Ovary (tissue), 9 donors: ENCODE results near the gene ZNF398. TPM values are rescaled to one million over a fixed set of nuclear protein-coding genes. Genes with fewer than 3 reads are reported as not detected.

Experiments
- DNase-seq, 5 donors: peaks; one replicate each; pipeline ENCODE4 v3.0.0-alpha.2; 2019 to 2020
- H3K27ac ChIP-seq, 2 donors: fragments of 200-600 bp; one replicate each; pipeline versions ENCODE4 v1.5.1 to v1.8.0; 2019 to 2022
- H3K27me3 ChIP-seq: fragments of 200-600 bp; one replicate; pipeline ENCODE4 v1.8.0; 2022
- H3K36me3 ChIP-seq: fragments of 200-600 bp; sonication (generic); one replicate; pipeline ENCODE4 v1.5.1; 2019
- H3K4me1 ChIP-seq: one replicate; pipeline ENCODE4 v1.8.1; 2013; ENCODE audit warnings: mild to moderate bottlenecking, moderate library complexity; ENCODE audit not compliant: insufficient read depth
- H3K4me3 ChIP-seq: fragments of 200-600 bp; sonication (generic); one replicate; pipeline ENCODE4 v1.5.1; 2017
- H3K9me3 ChIP-seq, 2 donors: fragments of 200-600 bp in 1 of 2; sonication (generic) in 1 of 2; one replicate each; pipeline versions ENCODE4 v1.5.1 to v1.8.1; 2013 to 2019; ENCODE audit warnings: mild to moderate bottlenecking in 1 of 2, moderate library complexity in 1 of 2
- CTCF ChIP-seq, 3 donors: fragments of 450-650 bp in 2 of 3; fragments of 200-600 bp in 1 of 3; IDR thresholded peaks; one replicate each; pipeline versions ENCODE4 v1.5.1 to v1.8.0; 2016 to 2022; ENCODE audit warnings: antibody characterized with exemption in 3 of 3, mild to moderate bottlenecking in 1 of 3
- EP300 ChIP-seq: sonication (generic); formaldehyde crosslinking; IDR thresholded peaks from one replicate; pipeline ENCODE4 v1.6.1; 2017; ENCODE audit warnings: antibody characterized with exemption
- POLR2A ChIP-seq: fragments of 450-650 bp; IDR thresholded peaks from one replicate; pipeline ENCODE4 v1.6.1; 2017; ENCODE audit warnings: antibody characterized with exemption, mild to moderate bottlenecking, moderate library complexity
- WGBS, 3 donors: extraction: QIAGEN DNeasy Blood & Tissue Kit in 1 of 3; methylation state at CpG; one replicate each; pipeline versions ENCODE4 v1.1.5 to v1.1.7; 2013 to 2017; 5-methylcytosine and 5-hydroxymethylcytosine counted together
- intact Hi-C, 4 donors: fragments of 100-400 bp; cut with DNase I; formaldehyde crosslinking; loops; one replicate each; pipeline versions ENCODE4 v1.11.0 to v1.15.1; 2022 to 2023
- polyA plus RNA-seq, 2 donors: library from polyadenylated mRNA; stranded (reverse); fragments of 200-250 nt in 1 of 2; fragments of 350-450 nt in 1 of 2; fragmentation: Illumina TruSeq in 1 of 2; extraction: RNeasy Lipid Tissue Mini Kit (QIAGEN cat#74804) in 1 of 2; gene quantifications; one replicate each; pipeline ENCODE4 v1.2.3, GENCODE V29; 2013 to 2014
- total RNA-seq, 7 donors: library from RNA; depleted of rRNA in 2 of 7; stranded (reverse); fragments of >200 nt in 2 of 7; fragmentation: NEBNext Ultra II Directional in 3 of 7; extraction: Animal tissue kit (Norgen Biotek cat#: 25700) in 3 of 7; gene quantifications; one replicate each; pipeline versions ENCODE4 v1.1.0 to v1.2.4, GENCODE V29; 2016 to 2023
- donor health status: DM: no; HTN: no; CAD: no; lungs with moderate emphysema.
- donor health status: DM: no; HTN: no; CAD: no.
- donor health status: Bipolar disorder and iron deficiency.
- donor health status: DM: yes; HTN: yes; CAD: no.
- donor health status: DM: no; HTN: no; CAD: no.
- donor health status: DM: yes; HTN: yes; CAD: no.

Gene ZNF398
- total and polyA plus RNA-seq, 9 donors, result 5.0 to 20.6 (median 17.3) TPM

DNA sequence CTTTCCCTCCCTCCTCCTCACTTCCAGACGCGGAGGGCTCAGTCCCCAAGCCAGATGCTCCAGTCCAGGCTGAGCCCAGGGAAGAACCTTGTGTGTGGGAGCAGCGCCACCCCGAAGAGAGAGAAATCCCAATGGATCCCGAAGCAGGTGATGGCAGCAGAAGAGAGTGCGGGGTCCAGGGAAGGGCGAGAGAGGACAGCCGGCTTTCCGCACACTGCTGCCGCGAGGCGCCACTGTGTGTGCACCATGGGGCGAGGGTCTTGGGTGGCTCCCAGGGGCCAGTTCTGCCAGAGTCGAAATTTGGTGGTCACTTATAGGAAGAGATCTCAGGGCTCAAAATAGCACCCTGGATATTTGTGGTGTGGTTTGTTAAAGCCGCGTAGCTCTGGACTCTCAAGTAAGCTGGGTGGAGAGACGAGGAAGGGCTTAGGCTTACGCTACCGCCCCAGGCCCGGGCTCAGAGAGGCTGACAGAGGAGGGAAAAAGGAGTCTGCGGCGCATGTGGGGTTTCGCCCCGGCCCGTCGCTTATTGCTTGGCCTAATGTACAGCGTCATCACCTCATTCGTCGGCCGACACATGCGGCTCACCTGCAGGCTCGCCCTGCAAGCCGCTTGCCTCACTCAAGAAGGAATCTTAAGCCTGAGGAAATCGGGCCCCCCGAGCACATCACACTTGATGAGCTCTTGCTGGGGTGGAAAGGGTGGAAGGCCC, 60.2 kb downstream of the ZNF398 start:
- H3K4me1 ChIP-seq, result no peaks in the 10 kb centered on the region
- no peak for DNase-seq
- no peaks in the 10 kb centered on the region for H3K36me3 ChIP-seq
- WGBS, 3 donors, result 88 to 90% (median 88%) methylated on average over 35 of the region's 35 CpGs
- H3K9me3 ChIP-seq, result no peaks in the 10 kb centered on the region
- TF ChIP-seq CTCF (IDR thresholded peaks at IDR 0.05), result no peak
- TF ChIP-seq EP300, result no peak
- no peak for TF ChIP-seq POLR2A
- no peaks in the 10 kb centered on the region for H3K27me3 ChIP-seq
- intact Hi-C loops, result no loop called here
- H3K4me3 ChIP-seq, result no peak overlapping the region
- H3K27ac ChIP-seq, result no peak overlapping the region

DNA sequence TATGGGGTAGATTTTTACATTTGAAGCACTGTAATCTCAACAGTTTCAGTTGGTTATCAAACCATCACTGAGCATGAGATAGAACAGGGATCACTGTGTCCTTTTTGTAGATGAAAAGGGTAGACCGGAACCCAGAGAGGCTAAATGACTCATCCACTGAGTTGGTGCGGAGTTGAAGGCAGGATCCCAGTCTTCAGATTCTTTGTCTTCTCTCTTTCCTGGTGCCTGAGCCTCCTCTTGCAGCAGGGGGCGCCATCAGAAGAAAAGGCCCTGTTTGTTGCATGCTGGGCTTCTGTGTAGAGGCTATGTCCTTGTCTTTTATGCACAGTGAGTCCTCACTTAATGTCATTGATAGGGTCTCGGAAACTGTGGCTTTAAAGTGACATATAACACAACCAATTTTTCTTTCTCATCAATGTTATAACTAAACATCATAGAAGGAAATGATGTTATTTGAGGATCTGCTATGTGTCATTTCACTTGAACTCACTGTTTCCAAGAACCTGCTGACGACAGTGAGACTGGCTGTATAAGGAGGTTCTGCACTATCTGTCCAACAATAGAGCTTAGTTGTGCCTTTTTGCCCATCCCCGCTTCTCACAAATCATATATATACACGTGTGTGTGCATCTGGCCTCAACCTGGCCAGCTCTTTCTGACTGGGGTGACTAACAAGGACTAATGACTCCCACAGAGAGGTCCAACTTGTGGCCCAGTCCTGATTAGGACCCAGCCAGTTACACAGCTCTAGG, 62.4 kb downstream of the ZNF398 start:
- Histone ChIP-seq H3K9me3 (no peaks in the 10 kb centered on the region), H3K27ac (no peak overlapping the region), H3K4me3 (no peak overlapping the region), H3K4me1 (no peaks in the 10 kb centered on the region), H3K36me3 (no peaks in the 10 kb centered on the region), H3K27me3 (no peaks in the 10 kb centered on the region)
- intact Hi-C loops, result no loop called here
- no peak for DNase-seq
- 68 to 70% (median 69%) methylated on average over 7 of the region's 7 CpGs for WGBS, 3 donors
- TF ChIP-seq EP300 (no peak), POLR2A (no peak), CTCF (IDR thresholded peaks at IDR 0.05) (no peak)

DNA sequence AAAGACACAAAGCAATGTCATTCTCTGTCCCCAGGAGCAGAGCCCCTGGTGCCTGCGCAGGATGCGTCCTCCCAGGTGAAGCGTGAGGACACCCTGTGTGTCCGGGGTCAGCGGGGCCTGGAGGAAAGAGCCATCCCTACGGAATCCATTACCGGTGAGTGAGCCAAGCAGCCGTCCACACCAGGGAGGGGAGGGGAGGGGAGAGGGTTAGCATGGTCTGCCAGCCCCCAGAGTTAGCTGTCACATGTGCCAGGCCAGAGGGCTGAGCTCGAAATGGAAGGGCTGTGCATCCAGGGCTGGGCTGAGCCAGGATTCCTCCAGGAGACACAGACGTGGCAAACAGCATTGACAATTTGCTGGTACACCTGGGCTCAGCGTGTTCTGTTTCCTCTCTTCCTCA, 63.3 kb downstream of the ZNF398 start:
- Histone ChIP-seq H3K36me3 (no peaks in the 10 kb centered on the region), H3K27me3 (no peaks in the 10 kb centered on the region), H3K4me3 (no peak overlapping the region), H3K27ac (no peak overlapping the region), H3K9me3 (no peaks in the 10 kb centered on the region), H3K4me1 (no peaks in the 10 kb centered on the region)
- DNase-seq, result no peak
- TF ChIP-seq EP300, result no peak
- WGBS, 3 donors, result 85 to 86% (median 86%) methylated on average over 11 of the region's 11 CpGs
- intact Hi-C loops, result no loop called here

DNA sequence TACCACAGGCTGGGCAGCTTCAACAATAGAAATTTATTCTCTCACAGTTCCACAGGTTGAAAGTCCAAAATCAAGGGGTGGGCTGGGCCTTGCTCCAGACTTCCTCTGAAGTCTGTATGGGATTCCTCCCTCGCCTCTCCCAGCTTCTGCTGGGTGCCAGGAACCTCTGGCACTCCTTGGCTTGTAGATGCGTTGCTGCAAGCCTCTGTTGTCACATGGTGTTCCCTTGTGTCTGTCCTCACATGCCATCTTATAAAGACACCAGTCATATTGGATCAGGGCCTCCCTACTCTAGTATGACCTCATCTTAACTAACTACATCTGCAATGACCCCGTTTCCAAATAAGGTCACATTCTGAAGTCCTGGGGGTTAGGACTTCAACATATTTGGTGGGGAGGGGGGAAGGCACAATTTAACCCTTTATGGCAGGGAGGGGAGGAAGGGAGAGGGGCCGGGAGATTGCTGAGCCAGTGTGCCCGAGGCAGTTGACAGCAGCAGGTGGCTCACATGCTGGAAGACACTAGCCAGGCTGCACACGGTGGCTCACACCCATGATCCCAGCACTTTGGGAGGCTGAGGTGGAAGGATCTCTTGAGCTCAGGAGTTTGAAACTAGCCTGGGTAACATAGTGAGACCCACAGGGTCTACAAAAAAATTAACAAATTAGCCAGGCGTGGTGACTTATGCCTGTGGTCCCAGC, 66.9 kb downstream of the ZNF398 start:
- no peak overlapping the region for H3K27ac ChIP-seq
- H3K4me3 ChIP-seq, result no peak overlapping the region
- no peaks in the 10 kb centered on the region for H3K4me1 ChIP-seq
- no peaks in the 10 kb centered on the region for H3K27me3 ChIP-seq
- WGBS, 3 donors, result 75 to 76% (median 76%) methylated on average over 7 of the region's 7 CpGs
- DNase-seq, result no peak
- no peaks in the 10 kb centered on the region for H3K9me3 ChIP-seq
- intact Hi-C loops, result no loop called here
- no peaks in the 10 kb centered on the region for H3K36me3 ChIP-seq
- no peak for TF ChIP-seq EP300
- TF ChIP-seq POLR2A, result no peak
- TF ChIP-seq CTCF (IDR thresholded peaks at IDR 0.05), result no peak
